Activated CD4-positive, alpha-beta T cell treated with anti-CD3 and anti-CD28 coated beads, Interleukin-2, amount 50 U/mL, for 4 hours (primary cell): Measurements from ENCODE around the gene CYP4F2.
"Not testable (repeated sequence)": the region's sequence is repeated elsewhere in the genome, so short reads cannot be mapped to it uniquely, and the experiment has no call there.

Experiments used
- DNase-seq, 2 experiments: peaks; one replicate each; pipeline ENCODE4 v3.0.0-alpha.2; 2020

CYP4F2 gene

GRCh38 chr19:15843203-15843893 lies 54.5 kb downstream of the CYP4F2 start:
- no peak for DNase-seq

- no peak for DNase-seq
Measured at GRCh38 chr19:15841875-15842569, 55.9 kb downstream of the CYP4F2 start.

DNA sequence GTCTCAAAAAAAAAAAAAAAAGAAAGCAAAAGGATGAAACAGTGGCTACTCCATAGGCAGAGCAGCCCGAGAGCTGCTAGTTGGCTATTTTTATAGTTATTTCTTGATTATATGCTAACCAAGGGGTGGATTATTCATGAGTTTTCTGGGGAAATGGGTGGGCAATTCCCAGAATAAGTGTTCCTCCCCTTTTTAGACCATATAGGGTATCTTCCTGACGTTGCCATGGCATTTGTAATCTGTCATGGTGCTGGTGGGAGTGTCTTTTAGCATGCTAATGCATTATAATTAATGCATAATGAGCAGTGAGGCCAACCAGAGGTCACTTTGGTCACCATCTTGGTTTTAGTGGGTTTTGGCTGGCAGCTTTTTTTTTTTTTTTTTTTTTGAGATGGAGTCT lies 57.0 kb downstream of the CYP4F2 start:
- no peak for DNase-seq

- DNase-seq = not testable (repeated sequence)
Measured at GRCh38 chr19:15839888-15840287, 58.0 kb downstream of the CYP4F2 start.

DNA sequence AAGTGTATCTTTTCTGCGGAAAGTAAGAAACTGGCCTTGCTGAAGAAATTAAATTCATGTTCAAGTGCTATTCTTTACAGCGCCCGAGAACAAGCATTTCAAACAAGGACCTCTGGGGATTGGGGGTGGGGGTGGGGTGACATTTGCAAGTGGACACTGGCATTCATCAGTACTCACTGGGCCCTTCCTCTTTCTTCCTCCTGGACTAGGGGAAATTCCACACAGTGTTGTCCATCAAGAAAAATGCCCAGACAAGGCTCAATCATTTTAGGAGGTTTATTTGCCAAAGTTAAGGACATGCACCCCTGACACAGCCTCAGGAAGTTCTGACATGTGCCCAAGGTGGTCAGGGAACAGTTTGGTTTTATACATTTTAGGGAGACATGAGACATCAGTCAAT lies 59.5 kb downstream of the CYP4F2 start:
- DNase-seq = no peak

GRCh38 chr19:15837221-15837731 lies 60.6 kb downstream of the CYP4F2 start:
- DNase-seq = no peak

GRCh38 chr19:15836330-15837220 lies 61.3 kb downstream of the CYP4F2 start:
- peak; percentile 92 to 93 for DNase-seq

- peak; percentile 45 to 51 for DNase-seq
Measured at GRCh38 chr19:15835565-15836329, 62.1 kb downstream of the CYP4F2 start.

DNA sequence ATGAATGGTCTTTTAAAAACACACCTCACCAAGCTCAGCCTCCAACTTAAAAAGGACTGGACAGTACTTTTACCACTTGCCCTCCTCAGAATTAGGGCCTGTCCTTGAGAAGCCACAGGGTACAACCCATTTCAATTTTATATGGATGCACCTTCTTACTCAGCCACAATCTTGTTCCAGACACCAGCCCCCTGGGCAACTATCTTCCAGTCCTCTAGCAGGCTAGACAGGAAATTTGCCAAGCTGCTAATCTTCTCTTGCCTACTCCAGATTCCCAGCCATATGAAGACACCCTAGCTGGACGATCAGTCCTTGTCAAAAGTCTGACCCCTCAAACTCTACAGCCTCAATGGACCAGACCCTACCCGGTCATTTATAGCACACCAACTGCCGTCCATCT lies 63.6 kb downstream of the CYP4F2 start:
- not testable (repeated sequence) for DNase-seq

DNA sequence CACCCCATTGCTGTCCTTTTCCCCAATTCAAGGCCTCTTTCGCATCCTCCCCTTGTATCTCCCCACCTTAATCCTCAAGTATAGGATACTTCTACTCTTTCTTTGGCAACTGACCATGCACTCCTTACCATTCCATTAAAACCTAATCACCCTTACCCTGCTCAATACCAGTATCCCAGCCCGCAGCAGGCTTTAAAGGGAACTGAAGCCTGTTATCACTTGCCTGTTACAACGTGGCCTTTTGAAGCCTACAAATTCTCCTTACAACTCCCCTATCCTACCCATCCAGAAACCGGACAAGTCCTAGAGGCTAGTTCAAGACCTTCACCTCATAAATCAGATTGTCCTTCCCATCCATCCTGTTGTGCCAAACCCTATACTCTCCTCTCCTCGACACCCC lies 66.2 kb downstream of the CYP4F2 start:
- DNase-seq = no peak

DNA sequence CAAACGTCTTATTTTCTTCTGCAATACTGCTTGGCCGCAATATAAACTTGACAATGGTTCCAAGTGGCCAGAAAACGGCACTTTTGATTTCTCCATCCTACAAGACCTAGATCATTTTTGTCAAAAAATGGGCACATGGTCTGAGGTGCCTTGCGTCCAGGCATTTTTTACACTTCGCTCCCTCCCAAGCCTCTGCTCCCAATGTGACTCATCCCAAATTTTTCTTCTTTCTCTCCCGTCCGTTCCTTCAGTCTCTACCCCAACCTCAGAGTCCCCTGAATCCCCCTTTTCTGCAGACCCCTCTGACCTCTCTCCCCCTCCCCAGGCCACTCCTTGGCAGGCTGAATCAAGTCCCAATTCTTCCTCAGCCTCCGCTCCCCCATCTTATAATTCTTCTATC lies 68.1 kb downstream of the CYP4F2 start:
- no peak for DNase-seq

- no peak for DNase-seq
Measured at GRCh38 chr19:15829306-15829698, 68.6 kb downstream of the CYP4F2 start.

DNA sequence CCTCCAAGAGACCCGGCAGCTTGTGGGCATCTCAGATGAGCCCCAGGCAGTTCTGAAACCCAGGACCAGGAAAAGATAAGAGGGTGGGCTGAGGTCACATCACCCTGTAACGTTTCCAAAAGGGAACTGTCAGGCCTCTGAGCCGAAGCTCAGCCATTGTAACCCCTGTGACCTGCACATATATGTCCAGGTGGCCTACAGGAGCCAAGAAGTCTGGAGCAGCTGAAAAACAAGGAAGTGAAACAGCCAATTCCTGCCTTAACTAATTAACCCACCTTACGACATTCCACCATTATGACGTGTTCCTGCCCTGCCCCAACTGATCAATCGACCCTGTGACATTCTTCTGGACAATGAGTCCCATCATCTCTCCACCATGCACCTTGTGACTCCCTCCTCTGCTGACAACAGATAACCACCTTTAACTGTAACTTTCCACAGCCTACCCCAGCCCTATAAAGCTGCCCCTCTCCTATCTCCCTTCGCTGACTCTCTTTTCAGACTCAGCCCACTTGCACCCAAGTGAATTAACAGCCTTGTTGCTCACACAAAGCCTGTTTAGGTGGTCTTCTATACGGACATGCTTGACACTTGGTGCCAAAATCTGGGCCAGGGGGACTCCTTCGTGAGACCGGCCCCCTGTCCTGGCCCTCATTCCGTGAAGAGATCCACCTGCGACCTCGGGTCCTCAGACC lies 69.1 kb downstream of the CYP4F2 start:
- DNase-seq = not testable (repeated sequence)

- DNase-seq = no peak
Measured at GRCh38 chr19:15828121-15828610, 69.7 kb downstream of the CYP4F2 start.
